Measurements from ENCODE around the gene SMAD7.

Gene SMAD7

DNA sequence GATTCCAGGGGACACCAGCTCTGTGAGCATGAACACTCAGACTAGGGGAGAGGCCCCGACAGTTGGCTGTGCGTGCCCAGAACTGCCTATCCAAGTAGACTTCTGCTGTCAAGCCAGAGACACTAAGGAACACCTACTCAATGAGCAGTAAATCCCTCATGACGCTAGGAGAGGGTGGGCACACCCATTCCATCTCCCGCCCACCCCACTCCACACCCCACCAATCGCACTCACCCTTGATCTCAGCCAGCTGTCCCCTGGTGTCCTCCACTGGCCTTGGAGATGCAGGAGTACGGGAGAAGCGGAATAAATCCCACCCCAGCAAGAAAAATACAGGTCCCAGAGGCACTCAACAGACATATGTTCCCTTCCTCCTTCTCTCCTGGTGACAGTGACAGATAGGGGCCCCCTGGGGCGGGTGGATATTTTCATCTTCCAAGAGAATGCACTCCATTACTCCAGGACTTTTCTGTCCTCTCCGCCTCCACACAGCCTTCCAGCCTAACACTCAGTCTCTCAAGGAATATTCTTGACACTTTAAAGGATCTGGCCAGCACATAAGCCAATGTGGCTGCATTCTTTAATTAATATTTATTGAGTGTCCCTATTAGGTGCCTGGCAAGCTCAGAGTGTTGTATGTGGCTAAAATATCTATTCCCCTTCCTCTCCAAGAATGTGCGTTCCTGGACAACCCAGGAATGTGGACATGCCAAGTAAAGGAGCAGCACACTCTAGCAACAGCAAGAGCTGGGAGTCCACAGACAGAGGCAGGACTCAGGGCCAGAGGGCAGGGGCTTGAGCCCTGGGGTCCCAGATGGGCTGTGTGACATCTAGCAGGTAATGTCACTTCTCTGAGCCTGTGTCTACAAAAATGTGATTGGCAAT lies 13.1 kb upstream of the SMAD7 start:
- DNase-seq (ENCODE audit: low read depth, low spot score), result no peak
- no peak overlapping the region for H3K4me3 ChIP-seq (ENCODE audit: low read length)

DNA sequence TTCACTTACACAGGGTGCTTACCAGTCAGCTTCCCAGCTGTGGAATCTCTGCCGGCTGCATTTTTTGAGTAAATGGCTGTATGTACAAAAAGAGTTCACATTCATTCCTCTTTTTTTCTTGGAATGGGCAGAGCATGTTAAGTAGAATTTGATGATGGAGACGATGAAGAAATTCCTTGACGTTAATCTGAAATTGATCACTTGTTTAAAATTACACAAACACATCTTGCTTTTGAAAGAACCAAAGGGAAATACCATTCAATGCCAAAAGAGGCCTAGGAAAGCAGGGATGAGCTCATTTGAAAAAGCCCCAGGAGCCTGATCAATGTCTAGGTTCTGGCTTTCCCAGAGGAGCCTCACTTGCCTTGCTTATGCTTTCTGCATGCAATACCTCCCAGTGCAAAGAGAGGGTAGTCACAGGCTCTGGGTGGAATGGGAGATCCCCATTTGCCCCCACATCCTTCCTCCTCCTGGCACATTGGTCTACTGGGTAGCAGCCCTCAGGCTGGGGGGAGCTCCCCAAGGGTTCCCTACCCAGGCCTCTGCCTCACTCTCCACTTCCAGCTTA lies 12.3 kb upstream of the SMAD7 start:
- no peak overlapping the region for H3K4me3 ChIP-seq (ENCODE audit: low read length)
- DNase-seq (ENCODE audit: low read depth, low spot score), result no peak

DNA sequence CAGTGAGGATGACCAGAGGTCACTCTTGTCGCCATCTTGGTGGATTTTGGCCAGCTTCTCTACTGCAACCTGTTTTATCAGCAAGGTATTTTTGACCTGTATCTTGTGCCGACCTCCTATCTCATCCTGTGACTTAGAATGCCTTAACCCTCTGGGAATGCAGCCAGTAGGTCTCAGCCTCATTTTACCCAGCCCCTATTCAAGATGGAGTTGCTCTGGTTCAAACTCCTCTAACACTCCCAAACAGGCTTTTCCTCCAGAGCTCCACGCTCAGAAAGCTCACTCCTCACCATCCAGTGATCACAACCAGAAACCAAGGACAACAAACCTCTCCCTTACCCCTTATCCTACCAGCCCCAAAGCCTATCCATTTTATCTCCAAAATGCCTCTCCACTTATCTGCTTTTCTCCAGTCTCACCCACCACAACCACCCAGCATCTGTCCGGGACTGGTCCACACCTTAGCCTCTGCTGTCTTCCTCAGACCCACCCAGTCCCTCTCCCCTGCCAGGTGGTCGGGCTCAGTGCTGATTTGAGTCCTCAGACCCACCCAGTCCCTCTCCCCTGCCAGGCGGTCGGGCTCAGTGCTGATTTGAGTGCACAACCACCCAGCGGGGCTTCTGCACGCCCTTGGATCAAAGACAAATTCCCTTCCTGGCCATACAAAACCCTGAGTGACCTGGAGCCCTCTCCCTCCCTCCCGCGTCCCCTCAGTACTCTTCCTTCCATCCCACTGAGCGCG lies 11.7 kb upstream of the SMAD7 start:
- H3K4me3 ChIP-seq (ENCODE audit: low read length), result no peak overlapping the region
- no peak for DNase-seq (ENCODE audit: low read depth, low spot score)

DNA sequence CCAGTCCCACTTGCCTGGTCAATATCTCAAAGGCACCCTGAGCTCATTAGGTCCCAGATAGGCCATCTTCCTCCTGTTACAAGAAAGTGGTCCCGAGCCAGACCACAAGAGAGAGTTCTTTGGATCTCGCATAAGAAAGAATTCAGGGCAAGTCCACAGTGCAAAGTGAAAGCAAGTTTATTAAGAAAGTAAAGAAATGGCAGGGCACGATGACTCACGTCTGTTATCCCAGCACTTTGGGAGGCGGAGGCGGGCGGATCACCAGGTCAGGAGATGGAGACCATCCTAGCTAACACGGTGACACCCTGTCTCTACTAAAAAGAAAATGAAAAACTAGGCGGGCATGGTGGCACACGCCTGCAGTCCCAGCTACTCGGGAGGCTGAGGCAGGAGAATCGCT lies 10.8 kb upstream of the SMAD7 start:
- DNase-seq (ENCODE audit: low read depth, low spot score), result no peak

DNA sequence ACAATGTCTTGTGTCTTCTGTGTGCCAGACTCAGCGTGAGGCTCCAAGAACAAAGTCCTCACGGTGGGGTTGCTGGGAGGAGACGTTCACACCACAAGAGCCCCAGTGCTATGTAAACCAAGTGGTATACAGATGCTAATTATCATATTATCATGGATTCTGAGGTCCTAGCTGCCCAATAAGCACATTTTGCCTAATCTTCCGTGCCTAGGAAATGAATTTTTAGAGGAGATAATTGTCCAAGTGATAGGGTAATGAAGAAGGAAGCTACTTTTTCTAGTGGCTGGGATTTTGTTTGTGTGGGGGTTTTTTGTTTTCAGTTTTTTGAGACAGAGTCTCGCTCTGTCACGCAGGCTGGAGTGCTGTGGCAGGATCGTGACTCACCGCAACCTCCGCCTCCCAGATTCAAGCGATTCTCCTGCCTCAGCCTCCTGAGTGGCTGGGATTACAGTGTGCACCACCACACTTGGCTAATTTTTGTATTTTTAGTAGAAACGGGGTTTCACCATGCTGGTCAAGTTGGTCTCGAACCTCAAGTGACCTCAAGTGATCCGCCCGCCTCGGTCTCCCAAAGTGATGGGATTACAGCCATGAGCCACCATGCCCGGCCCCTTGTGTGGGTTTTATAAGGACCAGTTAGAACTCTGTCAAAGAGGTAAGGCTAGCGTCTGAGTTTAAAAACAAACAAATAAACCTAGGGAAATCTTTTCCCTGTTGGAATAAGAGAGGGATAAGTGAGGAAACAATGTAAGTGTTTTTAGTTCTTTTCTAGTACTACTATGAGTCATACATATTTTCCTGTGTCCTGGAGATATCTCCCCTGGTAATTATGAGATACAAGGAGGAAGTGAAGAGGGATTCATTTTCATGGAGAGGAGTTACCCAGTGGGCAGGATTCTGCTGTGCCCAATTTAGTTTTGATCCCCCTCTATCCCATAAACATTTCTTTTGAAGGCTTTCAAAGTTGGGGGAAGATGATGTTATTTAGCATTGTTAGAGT lies 9.5 kb upstream of the SMAD7 start:
- H3K4me3 ChIP-seq (ENCODE audit: low read length), result no peak overlapping the region
- DNase-seq (ENCODE audit: low read depth, low spot score), result no peak

More for the DNA sequence above, 10.8 kb upstream of the SMAD7 start:
- H3K4me3 ChIP-seq (ENCODE audit: low read length), result no peak overlapping the region

DNA sequence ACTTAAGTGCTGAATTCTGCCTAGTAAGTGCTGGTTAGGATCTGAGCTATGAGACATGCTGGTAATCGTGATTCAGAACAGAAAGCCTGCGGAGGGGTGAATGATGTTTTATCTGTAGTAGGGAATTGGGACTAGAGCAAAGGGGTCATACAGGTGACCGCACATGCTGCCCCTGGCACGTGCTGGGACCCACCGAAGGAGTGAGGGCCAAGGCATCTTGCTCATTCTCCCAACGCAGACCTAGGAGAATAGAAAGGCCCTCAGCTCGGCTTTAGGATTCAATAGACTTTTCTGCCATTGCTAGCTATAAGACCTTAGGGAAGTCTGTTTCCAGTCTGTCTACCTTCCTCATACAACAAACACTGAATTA lies 8.8 kb upstream of the SMAD7 start:
- no peak for DNase-seq (ENCODE audit: low read depth, low spot score)
- no peak overlapping the region for H3K4me3 ChIP-seq (ENCODE audit: low read length)

DNA sequence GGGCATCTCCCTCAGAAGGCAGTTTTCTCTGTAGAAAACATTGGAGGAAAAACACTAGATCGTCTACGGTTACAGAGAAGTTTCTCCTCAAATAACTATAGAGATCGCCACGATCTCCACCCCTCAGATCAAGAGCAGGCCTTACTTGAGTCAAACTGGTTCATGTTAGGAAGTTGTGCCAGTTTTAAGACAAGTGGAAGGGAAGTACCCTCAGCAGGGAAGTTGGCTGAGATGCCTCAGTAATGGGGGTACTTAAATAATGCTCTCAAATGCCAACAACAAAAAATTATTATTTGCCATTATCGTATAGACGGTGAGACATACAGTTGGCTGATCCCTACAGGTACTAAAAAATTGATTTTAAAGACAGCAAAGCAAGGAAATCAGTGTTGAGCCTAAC lies 8.2 kb upstream of the SMAD7 start:
- no peak for DNase-seq (ENCODE audit: low read depth, low spot score)
- no peak overlapping the region for H3K4me3 ChIP-seq (ENCODE audit: low read length)

DNA sequence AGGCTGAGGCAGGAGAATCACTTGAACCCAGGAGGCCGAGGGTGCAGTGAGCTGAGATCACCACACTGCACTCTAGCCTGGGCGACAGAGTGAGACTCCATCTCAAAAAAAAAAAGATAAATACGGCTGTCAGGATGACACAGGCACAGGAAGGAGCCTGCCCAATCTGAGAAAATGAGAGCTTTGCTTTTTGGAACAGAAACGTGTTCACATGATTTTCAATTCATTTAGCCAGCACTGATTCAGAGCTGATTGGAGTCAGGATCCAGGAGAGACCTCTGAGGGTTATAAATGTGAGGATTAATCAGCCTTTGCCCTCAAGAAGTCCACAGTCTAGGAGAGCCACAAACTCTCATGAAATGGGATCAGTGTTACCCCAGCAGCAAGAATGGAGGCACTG lies 6.9 kb upstream of the SMAD7 start:
- DNase-seq (ENCODE audit: low read depth, low spot score), result no peak
- no peak overlapping the region for H3K4me3 ChIP-seq (ENCODE audit: low read length)

DNA sequence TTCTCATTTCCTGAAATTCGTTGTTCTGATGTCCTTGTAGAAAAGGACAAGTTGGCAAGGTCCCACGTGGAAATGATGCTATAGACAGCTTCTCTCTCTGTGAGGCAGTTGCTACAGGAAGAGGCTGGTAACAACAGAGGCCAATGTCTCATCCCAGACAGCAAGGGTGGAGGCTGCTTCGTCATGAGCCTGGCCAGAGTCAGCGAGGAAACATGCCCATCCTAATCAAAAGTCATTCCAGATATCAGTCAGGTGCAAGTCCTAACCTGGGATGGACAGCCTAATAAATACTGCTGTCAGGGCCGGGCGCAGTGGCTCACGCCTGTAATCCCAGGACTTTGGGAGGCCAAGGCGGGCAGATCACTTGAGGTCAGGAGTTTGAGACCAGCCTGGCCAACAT lies 6.4 kb upstream of the SMAD7 start:
- no peak for DNase-seq (ENCODE audit: low read depth, low spot score)
- no peak overlapping the region for H3K4me3 ChIP-seq (ENCODE audit: low read length)

DNA sequence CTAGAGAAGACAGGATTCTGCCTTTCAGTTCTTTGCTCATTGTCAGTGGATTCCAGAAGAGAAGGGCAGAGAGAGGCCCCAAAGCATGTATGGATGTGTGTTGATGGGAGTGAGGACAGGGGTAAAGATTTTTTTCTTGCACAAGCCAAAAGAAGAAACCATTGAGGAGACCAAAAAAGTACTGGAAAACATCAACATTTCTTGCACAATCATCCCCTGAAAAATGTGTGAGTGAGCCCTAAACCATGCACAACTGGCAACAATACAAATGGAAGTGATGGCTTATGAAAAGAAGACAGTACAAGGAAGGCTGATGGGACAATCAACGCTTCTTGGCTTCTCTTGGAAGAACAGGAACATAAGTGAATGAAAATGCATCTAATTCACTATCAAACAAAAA lies 5.6 kb upstream of the SMAD7 start:
- no peak for DNase-seq (ENCODE audit: low read depth, low spot score)
- H3K4me3 ChIP-seq (ENCODE audit: low read length), result no peak overlapping the region

DNA sequence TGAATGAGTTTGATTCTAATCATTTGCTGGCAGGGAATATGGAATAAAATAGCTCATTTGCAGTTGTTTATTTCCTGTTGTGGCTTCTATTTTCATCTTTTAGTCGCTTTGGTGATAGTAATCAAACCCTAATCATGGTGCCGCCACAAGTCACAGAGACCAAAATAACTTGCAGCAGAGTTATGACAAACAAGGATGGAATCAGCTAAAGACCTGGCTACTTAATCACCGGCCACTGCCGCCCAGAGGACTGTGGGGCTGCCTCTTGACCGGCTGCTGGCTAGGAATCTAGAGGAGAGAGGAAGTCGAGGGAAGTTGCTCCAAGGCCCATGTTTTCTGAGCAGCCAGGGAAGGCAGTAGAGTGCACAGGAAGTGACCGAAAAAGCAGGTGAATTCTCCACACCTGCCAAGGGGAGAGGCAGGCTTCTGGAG lies 5.1 kb upstream of the SMAD7 start:
- H3K4me3 ChIP-seq (ENCODE audit: low read length), result no peak overlapping the region
- no peak for DNase-seq (ENCODE audit: low read depth, low spot score)

DNA sequence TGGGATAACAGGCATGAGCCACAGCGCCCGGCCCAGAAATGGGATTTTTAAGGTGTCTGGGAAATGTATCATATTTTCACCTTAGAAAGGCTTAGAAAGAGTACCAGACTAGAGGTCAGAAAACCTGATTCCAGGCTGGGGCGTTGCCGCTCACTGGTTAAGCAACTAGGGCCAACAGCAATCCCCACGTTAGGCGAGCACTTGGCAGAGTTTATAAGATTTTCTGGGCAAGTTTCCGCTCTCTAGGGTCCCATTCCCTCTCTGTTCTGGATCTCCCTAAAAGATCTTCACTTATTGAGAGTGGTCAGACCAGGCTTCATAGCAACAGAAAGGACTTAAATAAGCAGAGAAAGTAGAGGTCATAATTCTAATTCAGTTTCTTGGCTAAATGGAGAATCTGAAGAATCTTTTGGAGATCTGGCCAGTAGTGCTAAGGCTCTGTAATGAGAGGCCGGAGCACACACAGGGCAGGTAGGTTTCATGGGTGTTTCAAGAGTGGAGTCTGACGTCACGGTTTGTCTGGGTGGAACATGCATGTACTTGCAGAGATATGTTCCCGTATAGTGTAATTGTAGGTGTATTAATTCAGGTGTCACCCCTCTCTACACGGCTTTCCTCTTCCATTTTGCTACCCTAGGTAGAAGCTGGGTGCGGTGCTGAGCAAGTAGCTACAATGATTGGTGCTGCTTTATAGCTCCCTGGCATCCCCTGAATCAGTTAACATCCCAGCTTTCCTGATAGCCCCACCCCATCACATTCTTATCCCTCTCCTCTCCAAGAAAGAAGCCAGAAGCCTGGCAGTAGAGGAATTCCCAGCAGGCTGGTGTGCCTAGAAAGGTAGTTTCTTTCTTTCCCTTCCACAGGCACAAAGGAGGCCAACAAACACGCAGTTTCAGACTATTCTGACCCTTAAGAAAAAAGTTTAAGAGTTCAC lies 4.4 kb upstream of the SMAD7 start:
- no peak overlapping the region for H3K4me3 ChIP-seq (ENCODE audit: low read length)
- DNase-seq (ENCODE audit: low read depth, low spot score), result no peak

DNA sequence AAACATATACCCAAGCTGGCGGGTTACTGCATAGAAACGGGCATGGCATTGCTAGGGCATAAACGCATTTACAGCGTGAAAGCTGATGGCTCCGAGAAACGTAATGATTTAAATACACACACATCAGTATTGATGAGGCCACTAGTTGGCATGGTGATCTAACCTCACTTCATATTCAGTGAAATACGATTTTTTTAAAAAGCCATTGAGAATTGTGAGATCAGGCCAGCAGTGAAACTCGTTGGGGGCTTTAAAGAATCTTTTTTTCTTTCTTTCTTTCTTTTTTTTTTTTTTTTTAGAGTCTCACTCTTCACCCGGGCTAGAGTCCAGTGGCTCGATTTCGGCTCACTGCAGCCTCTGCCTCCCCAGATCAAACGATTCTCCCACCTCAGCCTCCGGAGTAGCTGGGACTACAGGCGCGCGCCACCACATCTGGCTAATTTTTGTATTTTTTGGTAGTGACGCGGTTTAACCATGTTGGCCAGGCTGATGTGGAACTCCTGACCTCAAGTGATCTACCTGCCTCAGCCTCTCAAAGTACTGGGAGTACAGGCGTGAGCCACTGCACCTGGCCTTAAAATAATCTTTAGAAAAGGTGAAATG lies 2.4 kb upstream of the SMAD7 start:
- no peak for DNase-seq (ENCODE audit: low read depth, low spot score)
- H3K4me3 ChIP-seq (ENCODE audit: low read length), result no peak overlapping the region

DNA sequence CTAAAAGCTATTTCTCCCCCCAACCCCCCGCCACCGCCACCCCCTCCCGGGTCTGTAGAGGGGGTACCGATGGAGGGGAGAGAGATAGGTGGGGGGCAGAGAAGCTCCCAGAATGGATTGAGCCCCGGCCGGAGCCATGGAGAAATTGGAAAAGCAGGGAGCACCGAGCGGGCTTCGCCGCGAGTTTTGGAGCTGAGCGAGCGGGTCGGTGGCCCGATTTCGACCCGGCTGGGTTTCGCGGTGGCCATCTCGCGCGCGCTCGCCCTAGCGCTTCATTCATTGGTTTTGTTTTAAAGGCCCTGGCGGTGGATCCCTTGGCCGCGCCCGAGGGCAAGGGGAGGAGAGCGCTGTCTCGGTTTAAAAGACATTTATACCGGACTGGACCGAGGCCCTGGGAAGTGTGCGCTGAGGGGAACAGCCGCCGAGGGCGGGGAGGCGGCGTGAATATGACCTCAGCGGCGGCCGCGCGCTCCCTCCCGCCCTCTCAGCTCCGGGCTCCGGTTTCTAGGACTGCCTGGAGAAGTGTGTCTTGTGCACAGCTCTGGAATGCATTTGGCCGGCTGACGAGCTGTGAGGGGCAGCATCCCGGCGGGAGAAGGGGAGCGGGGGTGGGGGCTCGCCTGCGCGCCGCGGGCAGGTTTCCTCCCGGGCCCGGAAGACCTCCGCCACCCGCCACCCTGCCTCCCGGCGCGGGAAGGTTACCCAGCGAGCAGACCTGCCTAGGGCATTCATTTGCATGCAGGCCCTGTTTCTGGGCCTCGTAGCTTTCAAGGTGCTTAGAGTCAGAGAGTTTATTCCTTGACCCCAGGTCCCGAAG lies 1.7 kb upstream of the SMAD7 start:
- H3K4me3 ChIP-seq (ENCODE audit: low read length), result peak overlapping the region; percentile 47
- DNase-seq (ENCODE audit: low read depth, low spot score), result no peak

DNA sequence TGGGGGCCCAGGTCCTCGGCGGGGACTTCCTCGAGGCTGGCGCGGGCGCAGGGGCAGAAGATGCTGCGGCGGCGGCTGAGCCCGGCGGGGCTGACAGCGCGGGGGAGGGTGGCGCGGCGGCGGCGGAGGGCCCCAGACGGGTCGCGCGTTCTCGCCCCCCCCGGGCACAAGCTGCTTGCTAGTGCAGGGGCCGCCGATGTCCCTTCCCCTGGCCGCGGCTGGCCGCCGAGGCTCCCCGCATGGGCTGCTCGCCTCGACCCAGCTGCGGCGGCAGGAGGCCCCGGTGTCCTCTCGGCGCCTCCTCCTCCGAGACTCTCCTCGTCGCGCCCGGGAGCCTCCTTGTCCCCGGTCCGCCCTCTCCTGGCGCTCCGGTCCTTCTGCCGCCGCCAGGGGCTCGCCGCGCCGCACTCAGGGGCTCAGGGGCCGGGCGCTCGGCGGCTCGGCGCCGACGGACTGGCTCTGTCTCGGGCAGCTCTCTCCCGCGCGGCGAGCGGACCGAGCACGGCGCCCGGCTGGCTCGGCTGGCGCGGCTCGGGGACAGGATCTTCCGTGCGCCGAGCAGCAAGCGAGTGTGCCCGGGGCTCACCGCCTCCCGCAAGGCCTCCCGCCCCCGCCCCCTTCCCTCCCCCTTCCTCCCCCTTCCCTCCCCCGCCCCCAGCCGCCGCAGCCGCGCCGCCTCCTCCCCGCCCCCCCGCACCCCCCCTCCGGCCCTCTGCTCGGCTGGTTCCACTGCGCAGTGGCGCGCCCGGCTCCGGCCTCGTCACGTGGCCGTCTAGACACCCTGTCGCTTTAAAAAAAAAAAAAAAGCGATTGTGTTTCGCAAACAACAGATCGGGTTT lies 902 bp upstream of the SMAD7 start:
- DNase-seq (ENCODE audit: low read depth, low spot score), result peak; percentile 45

More for the DNA sequence above, 902 bp upstream of the SMAD7 start:
- peak overlapping the region; percentile 47 for H3K4me3 ChIP-seq (ENCODE audit: low read length)

Data from Jurkat, Clone E6-1 (cell line).